ENCODE results near the gene KRCC1.

DNA sequence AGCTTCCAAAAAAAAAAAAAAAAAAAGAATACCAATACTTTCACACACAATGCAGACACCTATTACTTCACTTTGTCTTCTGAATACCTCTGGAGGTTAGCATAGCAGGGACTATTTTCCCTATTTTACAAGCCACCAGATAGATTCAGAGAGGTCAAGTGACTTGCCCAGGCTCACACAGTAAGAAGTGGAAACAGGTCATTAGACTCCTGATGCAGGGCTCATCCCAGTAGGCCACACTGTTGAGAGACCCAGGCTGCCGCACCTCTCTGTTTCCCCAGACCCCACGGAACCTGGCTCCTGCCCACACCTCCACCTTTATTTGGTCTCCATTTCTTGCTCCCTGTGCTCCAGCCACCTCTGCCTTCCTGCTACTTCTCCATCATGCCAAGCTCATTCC, 31.5 kb upstream of the KRCC1 start:
- TF ChIP-seq POLR2AphosphoS5 (IDR thresholded peaks at IDR 0.05) (no peak), CTCF (IDR thresholded peaks at IDR 0.05 in 8 of 11, conservative IDR thresholded peaks at IDR 0.05 in 3 of 11) (no peak), POLR2A (IDR thresholded peaks at IDR 0.05) (no peak)
